Ascending aorta (tissue), 2 donors: ENCODE data around the gene MESD. TPM values are rescaled to one million over a fixed set of nuclear protein-coding genes. Genes with fewer than 3 reads are reported as not detected.

Experiments
- DNase-seq, 2 donors: peaks; one replicate each; pipeline ENCODE4 v3.0.0-alpha.2; 2019; ENCODE audit warnings: low spot score in 2 of 2
- H3K27ac ChIP-seq, 2 donors: fragments of 200-600 bp; sonication (generic); one replicate each; pipeline ENCODE4 v1.5.1; 2016 to 2017; ENCODE audit warnings: mild to moderate bottlenecking in 1 of 2
- H3K27me3 ChIP-seq: fragments of 200-600 bp; sonication (generic); one replicate; pipeline ENCODE4 v1.5.1; 2017
- H3K36me3 ChIP-seq, 2 donors: fragments of 200-600 bp; sonication (generic); one replicate each; pipeline ENCODE4 v1.5.1; 2016
- H3K4me1 ChIP-seq, 2 donors: fragments of 200-600 bp; sonication (generic); one replicate each; pipeline ENCODE4 v1.5.1; 2016 to 2017; ENCODE audit warnings: mild to moderate bottlenecking in 1 of 2
- H3K4me3 ChIP-seq, 2 donors: fragments of 200-600 bp; sonication (generic); one replicate each; pipeline ENCODE4 v1.5.1; 2016 to 2017; ENCODE audit warnings: mild to moderate bottlenecking in 1 of 2
- H3K9me3 ChIP-seq, 2 donors: fragments of 200-600 bp; sonication (generic); one replicate each; pipeline ENCODE4 v1.5.1; 2016
- CTCF ChIP-seq, 3 experiments: fragments of 200-600 bp in 2 of 3; fragments of 450-650 bp in 1 of 3; sonication (generic) in 2 of 3; IDR thresholded peaks; one replicate each; pipeline ENCODE4 v1.5.1; 2016 to 2019; ENCODE audit warnings: antibody characterized with exemption in 3 of 3, mild to moderate bottlenecking in 1 of 3, moderate library complexity in 1 of 3
- intact Hi-C: fragments of 100-400 bp; cut with DNase I; formaldehyde crosslinking; loops from one replicate; pipeline ENCODE4 v1.15.1; 2023
- total RNA-seq: library from RNA; depleted of rRNA; stranded (reverse); fragments of >200 nt; gene quantifications from one replicate; pipeline ENCODE4 v1.1.0, GENCODE V29; 2016

MESD gene
- total RNA-seq, 1 donor from 2014 or later: 6.4 TPM

- Histone ChIP-seq H3K27me3 (no peaks in the 10 kb centered on the region), H3K36me3 (peaks cover 11 to 19% of the 10 kb centered on the region in 2 donors), H3K9me3 (no peaks in the 10 kb centered on the region), H3K4me1 (peaks cover 7 to 25% of the 10 kb centered on the region in 2 donors), H3K4me3 (no peak overlapping the region), H3K27ac (no peak overlapping the region)
- intact Hi-C loops: loop anchor here (10.0 kb wide), 1 partner anchor 851 kb away; the partner anchor contains the start of gene FAH
- TF ChIP-seq CTCF (IDR thresholded peaks at IDR 0.05): no peak
- DNase-seq: no peak
Measured at GRCh38 chr15:81006124-81006523, 16.5 kb upstream of the MESD start.

- no peak for TF ChIP-seq CTCF (IDR thresholded peaks at IDR 0.05)
- no peak for DNase-seq
- H3K27me3 ChIP-seq: no peaks in the 10 kb centered on the region
- H3K9me3 ChIP-seq: no peaks in the 10 kb centered on the region
- H3K36me3 ChIP-seq: peaks cover 11 to 19% of the 10 kb centered on the region in 2 donors
- peak overlapping the region; percentile 91 to 92 for H3K4me3 ChIP-seq
- H3K4me1 ChIP-seq: peaks cover 7 to 25% of the 10 kb centered on the region in 2 donors
- intact Hi-C loops: loop anchor here (10.0 kb wide), 1 partner anchor 848 kb away; the partner anchor contains the start of gene FAH
- no peak overlapping the region for H3K27ac ChIP-seq
Measured at GRCh38 chr15:81003097-81003350, 13.4 kb upstream of the MESD start.

- Histone ChIP-seq H3K4me3 (peak overlapping the region; percentile 91 to 92), H3K4me1 (peaks cover 7 to 25% of the 10 kb centered on the region in 2 donors), H3K27ac (peak overlapping the region; percentile 93 to 99), H3K9me3 (no peaks in the 10 kb centered on the region), H3K36me3 (peaks cover 11 to 19% of the 10 kb centered on the region in 2 donors), H3K27me3 (no peaks in the 10 kb centered on the region)
- no peak for TF ChIP-seq CTCF (IDR thresholded peaks at IDR 0.05)
- DNase-seq: peak in 1 of 2 donors; percentile 64
- intact Hi-C loops: loop anchor here (10.0 kb wide), 1 partner anchor 848 kb away; the partner anchor contains the start of gene FAH
Measured at GRCh38 chr15:81002331-81003096, 12.9 kb upstream of the MESD start.

- Histone ChIP-seq H3K36me3 (peaks cover 11 to 19% of the 10 kb centered on the region in 2 donors), H3K27me3 (no peaks in the 10 kb centered on the region), H3K4me1 (peaks cover 7 to 25% of the 10 kb centered on the region in 2 donors), H3K9me3 (no peaks in the 10 kb centered on the region), H3K27ac (peak overlapping the region; percentile 93 to 99), H3K4me3 (peak overlapping the region; percentile 91 to 92)
- intact Hi-C loops: loop anchor here (10.0 kb wide), 1 partner anchor 847 kb away; the partner anchor contains the start of gene FAH
- DNase-seq: no peak
- TF ChIP-seq CTCF (IDR thresholded peaks at IDR 0.05): no peak
Measured at GRCh38 chr15:81002009-81002330, 12.4 kb upstream of the MESD start.

GRCh38 chr15:81001152-81002008 lies 11.8 kb upstream of the MESD start:
- intact Hi-C loops: loop anchor here (1.0 to 10.0 kb wide), 2 partner anchors 12 to 847 kb away; partner anchors contain the start of genes FAH and MESD
- H3K4me1 ChIP-seq: peaks cover 7 to 25% of the 10 kb centered on the region in 2 donors

More at GRCh38 chr15:81001152-81002008, 11.8 kb upstream of the MESD start:
- peak overlapping the region; percentile 91 to 92 for H3K4me3 ChIP-seq
- H3K36me3 ChIP-seq: peaks cover 11 to 19% of the 10 kb centered on the region in 2 donors
- peak in 1 of 2 donors; percentile 78 for DNase-seq
- peak overlapping the region; percentile 93 to 99 for H3K27ac ChIP-seq
- TF ChIP-seq CTCF (IDR thresholded peaks at IDR 0.05): no peak
- no peaks in the 10 kb centered on the region for H3K9me3 ChIP-seq
- H3K27me3 ChIP-seq: no peaks in the 10 kb centered on the region
